Right cardiac atrium (tissue), 5 donors: ENCODE data around the gene DPH7. TPM values are rescaled to one million over a fixed set of nuclear protein-coding genes. Genes with fewer than 3 reads are reported as not detected.
A peak's percentile ranks its signal among the peaks of the same experiment; 100 is the strongest.

Experiments used
- ATAC-seq, 2 donors: fragments of 200-7000 bp; cut with Tn5 transposase; one replicate each; pipeline versions ENCODE4 v1.8.0 to v1.9.1; 2020; ENCODE audit warnings: moderate library complexity in 2 of 2, mild to moderate bottlenecking in 1 of 2
- DNase-seq, 3 donors: peaks; one replicate each; pipeline ENCODE4 v3.0.0-alpha.2; 2020
- H3K27ac ChIP-seq: one replicate; pipeline ENCODE4 v1.5.1; 2013; ENCODE audit warnings: mild to moderate bottlenecking, low read length, control low read depth, moderate library complexity
- H3K27me3 ChIP-seq: one replicate; pipeline ENCODE4 v1.6.1; 2013; ENCODE audit not compliant: control insufficient read depth, insufficient read depth
- H3K4me1 ChIP-seq: one replicate; pipeline ENCODE4 v1.6.1; 2013; ENCODE audit warnings: low read length; ENCODE audit not compliant: control insufficient read depth, insufficient read depth
- H3K4me3 ChIP-seq: one replicate; pipeline ENCODE4 v1.5.1; 2013; ENCODE audit warnings: low read length, control low read depth
- H3K9me3 ChIP-seq: one replicate; pipeline ENCODE4 v1.6.1; 2013; ENCODE audit warnings: low read length; ENCODE audit not compliant: control insufficient read depth
- WGBS: extraction: QIAGEN DNeasy Blood & Tissue Kit; methylation state at CpG from one replicate; pipeline ENCODE4 v1.1.7; 2013; 5-methylcytosine and 5-hydroxymethylcytosine counted together
- intact Hi-C, 4 donors: fragments of 100-400 bp; cut with DNase I; formaldehyde crosslinking; loops; one replicate each; pipeline versions ENCODE4 v1.11.0 to v1.14.0; 2022 to 2023
- polyA plus RNA-seq: library from polyadenylated mRNA; stranded (reverse); fragments of 200-250 nt; gene quantifications from one replicate; pipeline ENCODE4 v1.2.3, GENCODE V29; 2013
- total RNA-seq, 4 donors: library from RNA; stranded (reverse); fragmentation: NEBNext Ultra II Directional; extraction: Animal tissue kit (Norgen Biotek cat#: 25700); gene quantifications; one replicate each; pipeline ENCODE4 v1.2.1, GENCODE V29; 2021
- donor health status: healthy with polysubstance abuse.
- donor health status: DM: no; HTN: yes; CAD: no.
- donor health status: DM: no; HTN: no; CAD: no.
- donor health status: DM: no; HTN: yes; CAD: no; lungs with severe emphysema.
- donor health status: DM: yes; HTN: yes; CAD: no.

DPH7 gene
- total and polyA plus RNA-seq, 5 donors, result 17.8 to 28.1 (median 20.5) TPM

DNA sequence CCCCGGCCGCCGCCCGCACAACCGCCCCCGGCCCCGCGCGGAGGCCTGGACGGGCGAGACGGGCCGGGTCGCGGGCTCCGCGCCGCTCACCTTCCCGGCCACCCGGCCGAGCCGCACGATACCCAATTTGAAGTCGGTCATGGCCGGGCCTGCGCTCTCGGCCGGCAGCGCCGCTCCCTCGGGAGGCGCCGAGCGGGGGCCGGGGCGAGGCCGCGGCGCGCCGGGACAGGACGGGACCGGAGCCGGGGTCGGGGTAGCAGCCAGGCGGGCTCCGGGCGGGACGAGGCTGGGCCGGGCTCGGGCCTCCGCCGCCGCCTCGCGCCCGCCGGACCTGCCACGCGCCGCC is 11.4 kb upstream of the DPH7 start:
- H3K27ac ChIP-seq, result no peak overlapping the region
- intact Hi-C loops, result no loop called here
- H3K9me3 ChIP-seq, result no peaks in the 10 kb centered on the region
- DNase-seq, result no peak
- H3K4me3 ChIP-seq, result peak overlapping the region; percentile 92
- peaks cover 4% of the 10 kb centered on the region for H3K4me1 ChIP-seq
- H3K27me3 ChIP-seq, result no peaks in the 10 kb centered on the region
- no peak for ATAC-seq
- WGBS, result under 1% methylated on average over 61 of the region's 61 CpGs

DNA sequence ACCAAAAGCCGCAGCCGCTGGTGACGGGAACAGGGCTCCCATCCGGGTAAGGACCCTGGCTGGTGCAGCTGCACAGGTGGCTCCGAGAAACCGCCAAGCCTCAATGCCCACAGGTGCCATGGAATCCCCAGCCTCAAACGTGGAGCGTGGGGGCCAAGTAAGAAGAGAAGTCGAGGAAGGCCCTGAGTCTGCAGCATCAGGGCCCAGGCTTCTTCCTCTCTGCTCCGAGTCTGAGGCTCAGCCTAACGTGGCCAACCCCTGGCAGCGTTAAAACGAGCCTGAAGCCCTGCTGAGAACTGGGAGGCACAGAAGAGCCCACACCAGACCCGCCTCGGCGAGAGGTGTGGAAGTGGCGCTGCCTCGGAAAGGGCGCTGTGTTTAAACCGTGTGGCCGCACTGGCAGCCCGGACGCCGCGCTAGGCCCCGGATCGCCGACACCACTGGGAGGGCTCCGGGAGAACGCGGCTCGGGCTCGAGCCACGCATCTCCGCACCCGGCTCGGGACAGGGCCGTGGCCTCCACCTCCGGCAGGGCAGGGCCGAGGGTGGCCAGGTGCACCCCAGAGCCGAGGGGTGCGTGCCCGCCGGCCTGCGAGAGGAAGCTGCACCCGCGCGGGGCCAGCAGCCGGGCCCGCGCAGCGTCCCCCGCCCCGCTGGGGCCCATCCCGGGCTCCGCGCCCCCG is 10.9 kb upstream of the DPH7 start:
- H3K9me3 ChIP-seq, result no peaks in the 10 kb centered on the region
- no peak overlapping the region for H3K27ac ChIP-seq
- peak overlapping the region; percentile 92 for H3K4me3 ChIP-seq
- no peaks in the 10 kb centered on the region for H3K27me3 ChIP-seq
- DNase-seq, result peak in 1 of 3 donors; percentile 60
- peaks cover 4% of the 10 kb centered on the region for H3K4me1 ChIP-seq
- ATAC-seq, result no peak
- intact Hi-C loops, result no loop called here
- 9% methylated on average over 58 of the region's 58 CpGs for WGBS

DNA sequence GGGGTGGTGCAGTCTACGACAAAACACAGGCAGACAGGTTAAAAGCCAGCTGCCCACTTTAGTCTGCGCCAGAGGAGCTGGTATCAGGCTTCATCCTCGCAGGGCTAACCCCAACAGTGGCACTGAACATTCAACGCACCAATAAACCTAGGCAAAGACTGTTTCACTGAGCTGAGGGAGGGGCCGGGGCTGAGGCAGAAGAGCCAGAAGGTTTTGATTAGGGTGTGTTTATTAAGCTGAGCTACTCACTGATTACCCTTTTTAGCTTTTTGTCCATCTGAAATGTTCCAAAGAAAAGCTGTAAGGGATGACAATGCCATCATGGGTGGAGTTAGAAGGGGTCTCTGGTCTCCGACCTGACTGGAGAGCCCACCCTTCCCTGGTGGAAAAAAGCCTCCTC is 10.2 kb upstream of the DPH7 start:
- Histone ChIP-seq H3K27ac (no peak overlapping the region), H3K4me1 (peaks cover 4% of the 10 kb centered on the region), H3K9me3 (no peaks in the 10 kb centered on the region), H3K27me3 (no peaks in the 10 kb centered on the region), H3K4me3 (no peak overlapping the region)
- no peak for DNase-seq
- 91% methylated on average over 6 of the region's 6 CpGs for WGBS
- intact Hi-C loops, result no loop called here
- ATAC-seq, result no peak

DNA sequence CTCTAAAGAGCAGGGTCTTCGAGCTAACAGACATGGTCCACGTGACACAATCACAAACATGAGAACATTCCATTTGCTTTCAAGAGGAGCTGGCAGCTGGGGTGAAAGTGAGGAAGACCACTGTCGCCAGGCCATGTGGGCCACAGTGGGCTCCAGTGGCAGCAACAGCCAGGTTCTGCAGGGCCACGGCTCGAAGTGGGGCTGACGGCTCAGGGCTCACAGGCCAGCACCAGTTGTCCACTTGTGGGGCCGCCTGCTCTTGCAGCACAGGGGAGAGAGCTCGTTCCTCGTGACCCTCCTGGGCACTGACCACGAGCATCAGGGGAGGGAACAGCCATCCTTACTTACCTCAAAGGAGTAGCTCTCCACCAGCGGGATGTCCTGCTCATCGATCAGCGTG is 9.6 kb upstream of the DPH7 start:
- H3K4me1 ChIP-seq, result peaks cover 4% of the 10 kb centered on the region
- no peaks in the 10 kb centered on the region for H3K9me3 ChIP-seq
- H3K4me3 ChIP-seq, result no peak overlapping the region
- ATAC-seq (no peak), DNase-seq (peak in 1 of 3 donors; percentile 57)
- 90% methylated on average over 13 of the region's 13 CpGs for WGBS
- H3K27ac ChIP-seq, result no peak overlapping the region
- no peaks in the 10 kb centered on the region for H3K27me3 ChIP-seq
- intact Hi-C loops, result no loop called here

DNA sequence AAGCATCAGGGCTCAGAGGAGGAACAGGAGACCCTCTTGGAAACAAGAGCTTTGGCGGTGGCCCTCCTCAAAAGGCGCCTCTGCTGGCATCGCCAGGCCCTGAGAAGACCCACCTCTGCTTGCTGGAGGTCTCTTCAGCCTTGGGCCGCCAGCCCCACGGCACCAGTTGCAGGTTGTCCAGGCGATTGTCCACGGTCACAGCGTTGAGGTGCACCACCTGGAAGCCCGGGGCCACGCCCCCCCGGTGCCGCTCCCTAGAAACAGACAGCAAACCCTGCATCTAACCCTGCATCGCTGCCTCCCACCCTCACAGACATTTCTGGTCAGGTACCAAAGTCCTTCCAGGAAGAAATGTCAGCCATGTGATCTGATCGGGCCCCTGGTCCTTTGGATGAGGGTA is 8.1 kb upstream of the DPH7 start:
- no peak for ATAC-seq

DNA sequence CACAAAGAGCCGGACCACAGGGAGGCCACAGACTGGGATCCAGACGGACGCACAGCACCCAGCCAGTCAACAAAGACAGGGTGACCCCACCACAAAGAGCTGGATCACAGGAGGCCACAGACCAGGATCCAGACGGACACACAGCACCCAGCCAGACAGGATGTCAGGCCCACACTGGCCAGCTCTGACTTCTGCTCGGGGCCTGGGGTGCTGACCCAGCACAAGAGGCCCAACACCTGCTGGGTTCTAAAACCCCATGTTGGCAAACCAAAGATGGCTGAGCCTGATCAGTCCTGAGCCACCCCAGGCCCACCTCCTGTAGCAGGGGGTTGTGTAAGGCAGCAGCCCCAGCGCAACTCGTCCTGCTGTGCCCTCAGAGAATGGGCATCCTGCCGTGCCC is 5.2 kb upstream of the DPH7 start:
- no peaks in the 10 kb centered on the region for H3K27me3 ChIP-seq
- ATAC-seq (no peak), DNase-seq (peak in 1 of 3 donors; percentile 30)
- H3K4me1 ChIP-seq, result no peaks in the 10 kb centered on the region
- H3K9me3 ChIP-seq, result no peaks in the 10 kb centered on the region
- WGBS, result 77% methylated on average over 8 of the region's 8 CpGs
- intact Hi-C loops, result no loop called here
- H3K27ac ChIP-seq, result no peak overlapping the region
- H3K4me3 ChIP-seq, result no peak overlapping the region

More for the DNA sequence above, 8.1 kb upstream of the DPH7 start:
- Histone ChIP-seq H3K27ac (no peak overlapping the region), H3K4me1 (peaks cover 4% of the 10 kb centered on the region), H3K4me3 (no peak overlapping the region), H3K27me3 (no peaks in the 10 kb centered on the region), H3K9me3 (no peaks in the 10 kb centered on the region)
- intact Hi-C loops, result no loop called here
- 92% methylated on average over 14 of the region's 14 CpGs for WGBS
- DNase-seq, result peak in 1 of 3 donors; percentile 43

DNA sequence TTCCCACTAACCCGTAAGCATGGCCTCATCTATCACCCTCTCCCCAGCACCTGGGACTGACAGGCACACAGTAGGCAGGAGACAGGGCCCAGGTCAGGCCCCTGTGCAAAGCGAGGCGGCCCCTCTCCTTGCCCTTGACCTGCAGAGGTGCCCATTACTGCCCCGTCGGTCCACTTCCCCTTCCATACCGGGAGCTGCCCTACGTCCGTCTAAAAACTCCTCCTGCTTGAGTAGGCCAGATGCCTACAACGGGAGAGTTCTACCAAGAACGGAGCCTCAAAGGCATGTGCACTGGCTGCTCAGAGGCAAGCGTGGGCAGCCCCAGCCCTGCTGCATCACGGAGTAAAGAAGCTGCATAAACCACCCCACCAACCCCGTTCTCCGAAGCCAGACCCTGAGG is 4.6 kb upstream of the DPH7 start:
- H3K4me1 ChIP-seq, result no peaks in the 10 kb centered on the region
- no peak overlapping the region for H3K27ac ChIP-seq
- no peak overlapping the region for H3K4me3 ChIP-seq
- peak in 1 of 3 donors; percentile 37 for DNase-seq
- 87% methylated on average over 14 of the region's 14 CpGs for WGBS
- no peaks in the 10 kb centered on the region for H3K9me3 ChIP-seq
- intact Hi-C loops, result no loop called here
- ATAC-seq, result no peak
- no peaks in the 10 kb centered on the region for H3K27me3 ChIP-seq

DNA sequence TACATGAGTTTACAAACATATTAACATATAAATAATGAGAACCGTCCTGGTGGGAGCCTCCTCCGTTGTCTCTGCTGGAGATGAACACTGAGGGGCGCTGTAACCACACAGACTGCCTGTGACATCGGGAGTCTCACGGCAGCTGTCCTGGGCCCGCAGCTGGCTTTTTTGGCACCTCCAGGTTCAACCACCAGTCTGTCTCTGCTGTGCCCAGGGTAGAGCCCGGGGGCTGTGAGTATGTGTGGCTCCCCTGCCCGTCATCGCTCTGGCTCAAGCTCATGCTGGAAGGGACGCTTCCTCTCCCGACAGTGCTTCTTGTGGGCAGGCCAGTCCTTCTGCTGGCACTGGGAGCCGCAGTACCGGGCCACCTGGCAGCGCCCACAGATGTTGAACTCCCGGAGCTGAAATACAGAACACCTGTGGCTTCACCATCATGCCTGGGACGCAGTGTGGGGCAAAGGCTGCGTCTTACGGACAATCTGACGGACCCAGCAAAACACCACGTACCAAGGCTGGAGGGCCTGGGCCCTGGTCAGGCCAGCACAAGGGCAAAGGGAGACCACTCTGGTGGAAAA is 3.6 kb upstream of the DPH7 start:
- ATAC-seq, result no peak
- Histone ChIP-seq H3K9me3 (no peaks in the 10 kb centered on the region), H3K4me3 (no peak overlapping the region), H3K27me3 (no peaks in the 10 kb centered on the region), H3K27ac (no peak overlapping the region), H3K4me1 (peaks cover under 1% of the 10 kb centered on the region)
- intact Hi-C loops, result no loop called here
- peak in 1 of 3 donors; percentile 47 for DNase-seq
- 81% methylated on average over 20 of the region's 20 CpGs for WGBS

DNA sequence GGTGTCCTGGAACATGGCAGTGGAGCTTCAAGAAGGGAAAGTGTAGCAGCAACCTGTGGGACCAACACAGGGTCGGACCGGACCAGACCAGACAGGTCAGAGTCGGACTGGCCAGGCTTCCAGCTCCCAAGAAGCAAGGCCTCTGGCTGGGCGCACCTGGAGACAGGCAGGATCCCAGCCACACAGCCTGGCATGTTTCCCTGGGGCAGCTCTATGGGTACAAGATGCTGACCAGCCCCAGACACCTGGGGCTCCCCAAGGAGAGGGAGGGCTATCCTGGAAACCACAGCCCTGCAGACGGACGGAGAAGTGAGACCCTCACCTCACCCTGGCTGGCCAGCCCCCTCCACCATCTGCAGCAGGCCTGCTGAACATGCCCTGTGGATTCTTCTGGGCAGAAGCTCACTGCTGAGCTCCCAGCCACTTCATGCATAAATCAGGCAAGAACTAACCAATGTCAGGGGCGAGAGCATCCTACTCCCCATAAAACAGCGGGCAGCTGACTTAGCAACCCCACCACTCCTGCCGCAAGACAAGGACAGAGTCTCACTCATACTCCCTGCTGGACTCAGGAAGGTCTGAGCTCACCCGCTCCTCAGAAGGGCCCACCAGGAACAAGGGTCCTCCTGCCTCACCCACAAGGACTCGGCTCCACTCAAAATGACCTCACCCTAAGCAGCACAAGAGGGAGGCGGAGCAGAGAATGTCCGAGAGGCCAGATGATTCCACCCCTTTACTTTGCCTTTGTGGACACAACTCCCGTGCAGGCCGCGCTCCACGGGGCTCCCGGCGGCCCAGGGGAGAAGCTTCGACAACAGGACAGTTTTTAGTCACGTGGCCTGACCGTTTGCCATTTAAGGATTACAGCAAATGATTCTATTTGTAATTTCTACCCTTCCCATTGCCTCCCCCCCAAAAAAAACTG is 2.9 kb upstream of the DPH7 start:
- 89% methylated on average over 22 of the region's 22 CpGs for WGBS
- Histone ChIP-seq H3K27me3 (no peaks in the 10 kb centered on the region), H3K27ac (no peak overlapping the region), H3K4me1 (peaks cover 2% of the 10 kb centered on the region), H3K9me3 (no peaks in the 10 kb centered on the region), H3K4me3 (no peak overlapping the region)
- ATAC-seq (no peak), DNase-seq (peak in 2 of 3 donors; percentile 54 to 60)
- intact Hi-C loops, result no loop called here

DNA sequence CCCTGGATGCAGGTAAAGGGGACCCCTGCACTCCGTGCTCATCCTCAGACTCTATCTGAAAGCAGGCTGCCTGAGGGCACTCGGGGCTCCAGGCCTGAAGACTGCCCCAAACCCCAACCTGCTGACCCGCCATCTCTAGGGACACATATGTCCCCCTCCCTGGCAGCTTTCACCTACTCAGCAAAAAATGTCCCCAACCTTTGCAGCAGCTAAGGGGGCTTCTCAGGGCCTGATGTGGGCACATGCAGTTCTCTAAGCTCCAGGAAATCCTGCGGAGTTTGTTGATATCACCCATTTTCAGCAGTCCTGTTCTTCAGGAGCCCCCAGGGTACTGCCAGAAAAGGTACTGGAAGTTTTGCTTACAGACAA is 2.2 kb upstream of the DPH7 start:
- Histone ChIP-seq H3K4me1 (peaks cover 2% of the 10 kb centered on the region), H3K27ac (no peak overlapping the region), H3K4me3 (no peak overlapping the region), H3K9me3 (no peaks in the 10 kb centered on the region), H3K27me3 (no peaks in the 10 kb centered on the region)
- WGBS, result 93% methylated on average over 4 of the region's 4 CpGs
- DNase-seq (no peak), ATAC-seq (no peak)
- intact Hi-C loops, result no loop called here
